Choroid plexus epithelial cell (primary cell): ENCODE data around the gene ACSL3.
"Not testable (repeated sequence)": the region's sequence is repeated elsewhere in the genome, so short reads cannot be mapped to it uniquely, and the experiment has no call there.

Experiments used
- DNase-seq: peaks from one replicate; pipeline ENCODE4 v3.0.0-alpha.2; 2010; ENCODE audit warnings: low read depth
- H3K4me3 ChIP-seq: 2 replicates; pipeline ENCODE4 v1.5.1; 2011; ENCODE audit warnings: low read depth, mild to moderate bottlenecking, control low read depth, low read length, moderate library complexity
- CTCF ChIP-seq: conservative IDR thresholded peaks from 2 replicates; pipeline ENCODE4 v1.5.1; 2011; ENCODE audit warnings: low read depth, mild to moderate bottlenecking, control low read depth, inconsistent platforms, low read length, moderate library complexity

The ACSL3 gene

GRCh38 chr2:222909286-222909685 is 48.5 kb downstream of the ACSL3 start:
- no peak for DNase-seq
- TF ChIP-seq CTCF, result no peak
- no peak overlapping the region for H3K4me3 ChIP-seq

- no peak for TF ChIP-seq CTCF
- DNase-seq, result peak; percentile 86
- no peak overlapping the region for H3K4me3 ChIP-seq
Measured at GRCh38 chr2:222912117-222912516, 51.3 kb downstream of the ACSL3 start.

GRCh38 chr2:222912776-222913175 is 51.9 kb downstream of the ACSL3 start:
- DNase-seq, result no peak
- TF ChIP-seq CTCF, result no peak
- H3K4me3 ChIP-seq, result no peak overlapping the region

- H3K4me3 ChIP-seq, result no peak overlapping the region
- DNase-seq, result peak; percentile 60
- TF ChIP-seq CTCF, result peak; percentile 67
Measured at GRCh38 chr2:222915092-222915957, 54.5 kb downstream of the ACSL3 start.

GRCh38 chr2:222916229-222917197 is 55.7 kb downstream of the ACSL3 start:
- peak; percentile 33 for DNase-seq
- peak; percentile 39 for TF ChIP-seq CTCF
- no peak overlapping the region for H3K4me3 ChIP-seq

- not testable (repeated sequence) for DNase-seq, H3K4me3 ChIP-seq
Measured at GRCh38 chr2:222917212-222917611, 56.4 kb downstream of the ACSL3 start.

- no peak overlapping the region for H3K4me3 ChIP-seq
- peak; percentile 91 for DNase-seq
- no peak for TF ChIP-seq CTCF
Measured at GRCh38 chr2:222919841-222920526, 59.1 kb downstream of the ACSL3 start.
